MM.1S (cell line): ENCODE measurements around the gene HPSE2.

Experiments
- DNase-seq: peaks from one replicate; pipeline ENCODE4 v3.0.0-alpha.2; 2015
- H2AFZ ChIP-seq: fragments of 300-600 bp; sonication (generic); 2 replicates; pipeline ENCODE4 v1.6.0; 2016; ENCODE audit warnings: antibody characterized with exemption, low read length
- H3F3A ChIP-seq: fragments of 300-600 bp; sonication (generic); 2 replicates; pipeline ENCODE4 v1.6.1; 2016; ENCODE audit warnings: mild to moderate bottlenecking, antibody characterized with exemption, low read length, moderate library complexity, mixed read lengths; ENCODE audit not compliant: insufficient read depth
- H3K27ac ChIP-seq: fragments of 300-600 bp; sonication (generic); 2 replicates; pipeline ENCODE4 v1.5.1; 2016; ENCODE audit warnings: mild to moderate bottlenecking, low read length
- H3K27me3 ChIP-seq: fragments of 300-600 bp; sonication (generic); replicated peaks from 2 replicates; pipeline ENCODE4 v1.6.0; 2016; ENCODE audit warnings: low read length; ENCODE audit not compliant: insufficient read depth
- H3K36me3 ChIP-seq: fragments of 300-600 bp; sonication (generic); replicated peaks from 2 replicates; pipeline ENCODE4 v1.6.1; 2016; ENCODE audit warnings: mild to moderate bottlenecking, low read length, mixed read lengths; ENCODE audit not compliant: insufficient read depth
- H3K4me1 ChIP-seq: fragments of 300-600 bp; sonication (generic); 2 replicates; pipeline ENCODE4 v1.6.1; 2016; ENCODE audit warnings: low read length, mixed read lengths
- H3K4me2 ChIP-seq: fragments of 300-600 bp; sonication (generic); 2 replicates; pipeline ENCODE4 v1.6.0; 2016; ENCODE audit warnings: low read depth, low read length
- H3K4me3 ChIP-seq: fragments of 300-600 bp; sonication (generic); 2 replicates; pipeline ENCODE4 v1.5.1; 2016; ENCODE audit warnings: low read length, mixed read lengths
- H3K79me2 ChIP-seq: fragments of 300-600 bp; sonication (generic); 2 replicates; pipeline ENCODE4 v1.6.1; 2016; ENCODE audit warnings: mixed run types, low read length, mixed read lengths
- H3K9ac ChIP-seq: fragments of 300-600 bp; sonication (generic); 2 replicates; pipeline ENCODE4 v1.6.1; 2016; ENCODE audit warnings: low read length, mixed read lengths
- H3K9me2 ChIP-seq: fragments of 300-600 bp; sonication (generic); replicated peaks from 2 replicates; pipeline ENCODE4 v1.6.1; 2016; ENCODE audit warnings: mild to moderate bottlenecking, low read length, mixed read lengths; ENCODE audit not compliant: insufficient read depth
- H3K9me3 ChIP-seq: fragments of 300-600 bp; sonication (generic); replicated peaks from 2 replicates; pipeline ENCODE4 v1.6.1; 2016; ENCODE audit warnings: mild to moderate bottlenecking, low read length, mixed read lengths; ENCODE audit not compliant: insufficient read depth
- H4K20me1 ChIP-seq: fragments of 300-600 bp; sonication (generic); 2 replicates; pipeline ENCODE4 v1.6.1; 2016; ENCODE audit warnings: mild to moderate bottlenecking, low read length, moderate library complexity, mixed read lengths; ENCODE audit not compliant: insufficient read depth
- EZH2 ChIP-seq: fragments of 300-600 bp; sonication (generic); optimal IDR thresholded peaks from 2 replicates; pipeline ENCODE3; 2017; ENCODE audit warnings: low read depth, mild to moderate bottlenecking, antibody characterized with exemption, low read length, mixed read lengths
- EZH2phosphoT487 ChIP-seq: fragments of 300-600 bp; sonication (generic); IDR thresholded peaks from 2 replicates; pipeline ENCODE4 v1.6.1; 2018; ENCODE audit warnings: antibody characterized with exemption, low read length
- TF ChIP-seq, protein P1 (sequence below): fragments of 300-600 bp; sonication (generic); IDR thresholded peaks from 2 replicates; pipeline ENCODE4 v1.5.1; 2016; ENCODE audit warnings: antibody characterized with exemption, low read length, mixed read lengths

The HPSE2 gene

DNA sequence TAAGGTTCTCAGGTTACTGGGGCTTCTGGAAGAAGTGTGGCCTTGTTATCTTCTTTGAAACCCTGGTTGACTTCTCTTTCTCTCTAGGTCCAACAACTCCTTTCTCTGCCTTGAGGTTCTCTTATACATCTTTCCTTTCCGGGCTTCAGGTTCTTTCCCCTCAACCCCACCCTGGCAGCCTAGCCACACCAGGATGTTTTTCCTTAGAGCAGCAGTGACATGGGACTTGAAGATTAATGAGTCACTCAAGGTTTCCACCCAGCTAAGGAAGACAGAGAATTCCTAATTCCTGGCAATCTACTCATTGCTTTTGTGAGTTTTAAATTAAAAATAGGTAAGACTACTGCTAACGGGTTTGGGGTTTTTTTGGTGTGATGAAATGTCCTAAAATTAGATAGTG lies 667.1 kb downstream of the HPSE2 start:
- no peaks in the 10 kb centered on the region for H3K4me1 ChIP-seq
- no peak overlapping the region for H3K27ac ChIP-seq
- H4K20me1 ChIP-seq = no peaks in the 10 kb centered on the region
- H3K79me2 ChIP-seq = no peaks in the 10 kb centered on the region
- no peaks in the 10 kb centered on the region for H3F3A ChIP-seq
- no peak overlapping the region for H3K4me2 ChIP-seq
- no peaks in the 10 kb centered on the region for H3K9me3 ChIP-seq
- H3K9me2 ChIP-seq = no peaks in the 10 kb centered on the region
- H3K9ac ChIP-seq = no peak overlapping the region
- H2AFZ ChIP-seq = no peak overlapping the region
- no peak overlapping the region for H3K4me3 ChIP-seq
- TF ChIP-seq, protein P1, sequence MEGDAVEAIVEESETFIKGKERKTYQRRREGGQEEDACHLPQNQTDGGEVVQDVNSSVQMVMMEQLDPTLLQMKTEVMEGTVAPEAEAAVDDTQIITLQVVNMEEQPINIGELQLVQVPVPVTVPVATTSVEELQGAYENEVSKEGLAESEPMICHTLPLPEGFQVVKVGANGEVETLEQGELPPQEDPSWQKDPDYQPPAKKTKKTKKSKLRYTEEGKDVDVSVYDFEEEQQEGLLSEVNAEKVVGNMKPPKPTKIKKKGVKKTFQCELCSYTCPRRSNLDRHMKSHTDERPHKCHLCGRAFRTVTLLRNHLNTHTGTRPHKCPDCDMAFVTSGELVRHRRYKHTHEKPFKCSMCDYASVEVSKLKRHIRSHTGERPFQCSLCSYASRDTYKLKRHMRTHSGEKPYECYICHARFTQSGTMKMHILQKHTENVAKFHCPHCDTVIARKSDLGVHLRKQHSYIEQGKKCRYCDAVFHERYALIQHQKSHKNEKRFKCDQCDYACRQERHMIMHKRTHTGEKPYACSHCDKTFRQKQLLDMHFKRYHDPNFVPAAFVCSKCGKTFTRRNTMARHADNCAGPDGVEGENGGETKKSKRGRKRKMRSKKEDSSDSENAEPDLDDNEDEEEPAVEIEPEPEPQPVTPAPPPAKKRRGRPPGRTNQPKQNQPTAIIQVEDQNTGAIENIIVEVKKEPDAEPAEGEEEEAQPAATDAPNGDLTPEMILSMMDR = no peak
- TF ChIP-seq EZH2 (no peak), EZH2phosphoT487 (no peak)
- H3K27me3 ChIP-seq = no peaks in the 10 kb centered on the region
- no peak for DNase-seq
- no peaks in the 10 kb centered on the region for H3K36me3 ChIP-seq

- Histone ChIP-seq H3K27me3 (no peaks in the 10 kb centered on the region), H3K4me3 (no peak overlapping the region), H3F3A (no peaks in the 10 kb centered on the region), H3K79me2 (no peaks in the 10 kb centered on the region), H2AFZ (no peak overlapping the region), H4K20me1 (no peaks in the 10 kb centered on the region), H3K36me3 (no peaks in the 10 kb centered on the region), H3K4me2 (no peak overlapping the region), H3K27ac (no peak overlapping the region), H3K4me1 (no peaks in the 10 kb centered on the region), H3K9me2 (no peaks in the 10 kb centered on the region), H3K9me3 (no peaks in the 10 kb centered on the region), H3K9ac (no peak overlapping the region)
- TF ChIP-seq EZH2phosphoT487 = no peak
- TF ChIP-seq EZH2 = no peak
- TF ChIP-seq, protein P1 = no peak
- no peak for DNase-seq
Observed at GRCh38 chr10:98567391-98568133, 668.1 kb downstream of the HPSE2 start.

DNA sequence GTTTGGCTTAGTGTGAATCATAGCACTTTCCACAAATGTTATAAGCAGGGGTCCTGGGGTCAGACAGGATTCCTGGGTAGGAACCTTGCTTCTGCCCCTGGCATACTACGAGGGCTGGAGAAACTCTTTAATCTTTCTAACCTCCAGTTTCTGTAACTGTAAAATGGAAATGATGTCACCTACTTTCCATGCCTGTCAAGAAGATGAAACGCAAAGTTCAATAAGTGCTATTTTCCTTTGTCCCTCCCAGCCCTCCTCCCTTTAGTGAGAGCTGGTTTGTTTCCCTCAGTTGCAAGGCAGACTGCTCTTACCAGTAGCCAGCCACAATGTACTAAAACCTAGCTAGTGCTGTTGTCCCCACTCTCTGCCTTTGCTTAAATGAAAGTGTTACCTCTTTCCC lies 671.8 kb downstream of the HPSE2 start:
- H4K20me1 ChIP-seq = no peaks in the 10 kb centered on the region
- no peak overlapping the region for H2AFZ ChIP-seq
- H3F3A ChIP-seq = no peaks in the 10 kb centered on the region
- no peak overlapping the region for H3K4me3 ChIP-seq
- no peaks in the 10 kb centered on the region for H3K79me2 ChIP-seq
- no peaks in the 10 kb centered on the region for H3K9me3 ChIP-seq
- H3K9me2 ChIP-seq = no peaks in the 10 kb centered on the region
- no peaks in the 10 kb centered on the region for H3K36me3 ChIP-seq
- no peaks in the 10 kb centered on the region for H3K4me1 ChIP-seq
- H3K4me2 ChIP-seq = no peak overlapping the region
- H3K27ac ChIP-seq = no peak overlapping the region
- no peak overlapping the region for H3K9ac ChIP-seq
- no peak for TF ChIP-seq EZH2phosphoT487
- TF ChIP-seq, protein P1 = no peak
- no peak for TF ChIP-seq EZH2
- H3K27me3 ChIP-seq = no peaks in the 10 kb centered on the region
- no peak for DNase-seq
